Measurements from ENCODE around the gene CPT1B. TPM values are rescaled to one million over a fixed set of nuclear protein-coding genes. Genes with fewer than 3 reads are reported as not detected.

CPT1B gene
- total and polyA plus RNA-seq, 2 of the 4 experiments (the other 2 are of a cell fraction) = 0.36 to 1.8 TPM

DNA sequence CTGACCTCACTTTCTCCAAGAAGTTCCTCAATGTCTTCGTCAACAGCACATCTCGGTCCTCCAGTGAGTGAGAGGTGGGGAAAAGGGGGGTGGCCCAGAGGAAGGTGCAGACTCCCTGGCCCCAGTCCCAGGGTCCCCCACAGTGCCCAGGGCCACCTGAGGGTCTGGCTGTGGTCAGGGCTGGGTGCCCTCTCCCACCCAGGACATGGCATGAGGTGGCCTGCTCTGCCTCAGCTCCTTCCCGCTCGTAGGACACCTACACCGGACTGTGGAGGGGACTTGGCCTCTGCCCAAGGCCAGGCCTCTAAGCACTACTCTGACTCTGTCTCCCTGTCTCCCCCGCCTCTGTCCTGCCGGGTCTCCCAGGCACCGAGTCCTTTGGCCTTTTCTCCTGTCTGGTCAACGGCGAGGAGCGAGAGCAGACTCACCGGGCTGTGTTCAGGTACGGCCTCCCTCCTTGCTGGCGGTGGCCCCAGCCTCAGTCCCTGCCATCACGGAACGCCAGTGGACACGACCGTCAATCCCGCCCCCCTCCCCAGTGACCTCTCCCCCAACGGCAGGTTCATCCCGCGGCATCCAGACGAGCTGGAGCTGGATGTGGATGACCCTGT lies 26.9 kb upstream of the CPT1B start:
- Histone ChIP-seq H3K56ac (ENCODE audit: extremely low read depth, insufficient read depth, low read length) (no peak overlapping the region), H3K4ac (ENCODE audit: low read depth, low read length) (no peak overlapping the region), H4K20me1 (ENCODE audit: insufficient read depth, low read length) (peaks cover 7% of the 10 kb centered on the region), H2AK5ac (ENCODE audit: low read depth, low read length) (no peak overlapping the region), H3K23ac (ENCODE audit: low read depth, low read length) (no peak overlapping the region), H3K27me3 (ENCODE audit: control insufficient read depth, insufficient read depth, low read length) (peaks cover 75% of the 10 kb centered on the region), H2BK120ac (ENCODE audit: low read depth, low read length) (no peak overlapping the region), H3K18ac (ENCODE audit: low read depth, low read length) (no peak overlapping the region), H2AFZ (replicated peaks; ENCODE audit: low read length, poor library complexity) (no peak overlapping the region), H2BK20ac (ENCODE audit: low read depth, low read length) (no peak overlapping the region), H3K9me1 (ENCODE audit: insufficient read depth, low read length) (0 out of 2 replicates have a peak, but pooled peaks cover 6% of the 10 kb centered on the region), H3K4me2 (ENCODE audit: low read depth, low read length) (no peak overlapping the region), H3K9ac (ENCODE audit: low read depth, low read length) (no peak overlapping the region), H3K27ac (ENCODE audit: insufficient read depth, low read length) (no peak overlapping the region), H3K79me1 (ENCODE audit: low read depth in 1 of 2, low read length in 2 of 2) (no peaks in the 10 kb centered on the region), H3K36me3 (ENCODE audit: control insufficient read depth, insufficient read depth, low read length) (no peaks in the 10 kb centered on the region), H2BK5ac (ENCODE audit: low read depth, low read length, poor library complexity, severe bottlenecking) (no peak overlapping the region), H3K14ac (replicated peaks; ENCODE audit: low read depth, low read length) (no peak overlapping the region), H4K5ac (ENCODE audit: low read depth, low read length) (no peak overlapping the region), H3K4me1 (ENCODE audit: control insufficient read depth, insufficient read depth, low read length) (no peaks in the 10 kb centered on the region), H4K91ac (ENCODE audit: insufficient read depth, low read depth, low read length) (no peak overlapping the region), H2AK9ac (replicated peaks; ENCODE audit: low read depth, low read length, poor library complexity) (no peak overlapping the region), H3K9me3 (ENCODE audit: control insufficient read depth, insufficient read depth, low read length) (0 out of 2 replicates have a peak, but pooled peaks cover 2% of the 10 kb centered on the region), H2BK15ac (ENCODE audit: low read depth, low read length) (no peak overlapping the region), H4K8ac (ENCODE audit: low read depth in 2 of 2, low read length in 2 of 2) (no peak overlapping the region), H3K4me3 (ENCODE audit: insufficient read depth, low read depth, low read length) (no peak overlapping the region)
- ChIA-PET CTCF (no interaction called here), POLR2A (ENCODE audit: unreplicated experiment) (no interaction called here)
- intact Hi-C loops (cut with micrococcal nuclease) = no loop called here
- DNase-seq (no peak), ATAC-seq (ENCODE audit: low read depth) (no peak)
- no TSS peak for BruUV-seq (replicated peaks)
- in situ Hi-C loops (cut with MboI; ENCODE audit: low sequenced_read_pairs) = no loop called here
- 73% methylated on average over 8 of the region's 23 CpGs; no CpG with 5 or more reads in 1 of the 2 experiments for WGBS, 2 experiments (ENCODE audit: extremely low coverage in 2 of 2, insufficient read length in 1 of 2)
- TF ChIP-seq RFX5 (IDR thresholded peaks at IDR 0.05; ENCODE audit: low read depth, low read length) (no peak), POLR2A (IDR thresholded peaks at IDR 0.05; ENCODE audit: low read depth, low read length) (no peak), FOS (IDR thresholded peaks at IDR 0.05; ENCODE audit: low read depth, low read length) (no peak), CEBPB (IDR thresholded peaks at IDR 0.05; ENCODE audit: low read depth, low read length) (no peak), RCOR1 (IDR thresholded peaks at IDR 0.05; ENCODE audit: insufficient replicate concordance, low read length) (no peak), RAD21 (IDR thresholded peaks at IDR 0.05; ENCODE audit: low read length) (no peak), MAZ (IDR thresholded peaks at IDR 0.05; ENCODE audit: borderline replicate concordance, low read depth, low read length) (no peak), CHD1 (IDR thresholded peaks at IDR 0.05; ENCODE audit: low read depth, low read length) (no peak), SMC3 (IDR thresholded peaks at IDR 0.05; ENCODE audit: low read depth, low read length) (no peak), BHLHE40 (IDR thresholded peaks at IDR 0.05; ENCODE audit: low read depth, low read length) (no peak), MXI1 (IDR thresholded peaks at IDR 0.05; ENCODE audit: borderline replicate concordance, low read depth, low read length) (no peak), MAFK (IDR thresholded peaks at IDR 0.05; ENCODE audit: low read depth, low read length) (no peak), NFE2L2 (IDR thresholded peaks at IDR 0.05; ENCODE audit: low read depth, low read length) (no peak)
- TF ChIP-seq, protein P1, sequence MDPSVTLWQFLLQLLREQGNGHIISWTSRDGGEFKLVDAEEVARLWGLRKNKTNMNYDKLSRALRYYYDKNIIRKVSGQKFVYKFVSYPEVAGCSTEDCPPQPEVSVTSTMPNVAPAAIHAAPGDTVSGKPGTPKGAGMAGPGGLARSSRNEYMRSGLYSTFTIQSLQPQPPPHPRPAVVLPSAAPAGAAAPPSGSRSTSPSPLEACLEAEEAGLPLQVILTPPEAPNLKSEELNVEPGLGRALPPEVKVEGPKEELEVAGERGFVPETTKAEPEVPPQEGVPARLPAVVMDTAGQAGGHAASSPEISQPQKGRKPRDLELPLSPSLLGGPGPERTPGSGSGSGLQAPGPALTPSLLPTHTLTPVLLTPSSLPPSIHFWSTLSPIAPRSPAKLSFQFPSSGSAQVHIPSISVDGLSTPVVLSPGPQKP (IDR thresholded peaks at IDR 0.05; ENCODE audit: borderline replicate concordance, low read depth, low read length) = no peak
- TF ChIP-seq, protein P2, sequence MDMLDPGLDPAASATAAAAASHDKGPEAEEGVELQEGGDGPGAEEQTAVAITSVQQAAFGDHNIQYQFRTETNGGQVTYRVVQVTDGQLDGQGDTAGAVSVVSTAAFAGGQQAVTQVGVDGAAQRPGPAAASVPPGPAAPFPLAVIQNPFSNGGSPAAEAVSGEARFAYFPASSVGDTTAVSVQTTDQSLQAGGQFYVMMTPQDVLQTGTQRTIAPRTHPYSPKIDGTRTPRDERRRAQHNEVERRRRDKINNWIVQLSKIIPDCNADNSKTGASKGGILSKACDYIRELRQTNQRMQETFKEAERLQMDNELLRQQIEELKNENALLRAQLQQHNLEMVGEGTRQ (IDR thresholded peaks at IDR 0.05; ENCODE audit: low read depth, low read length) = no peak
- TF ChIP-seq, protein P3, sequence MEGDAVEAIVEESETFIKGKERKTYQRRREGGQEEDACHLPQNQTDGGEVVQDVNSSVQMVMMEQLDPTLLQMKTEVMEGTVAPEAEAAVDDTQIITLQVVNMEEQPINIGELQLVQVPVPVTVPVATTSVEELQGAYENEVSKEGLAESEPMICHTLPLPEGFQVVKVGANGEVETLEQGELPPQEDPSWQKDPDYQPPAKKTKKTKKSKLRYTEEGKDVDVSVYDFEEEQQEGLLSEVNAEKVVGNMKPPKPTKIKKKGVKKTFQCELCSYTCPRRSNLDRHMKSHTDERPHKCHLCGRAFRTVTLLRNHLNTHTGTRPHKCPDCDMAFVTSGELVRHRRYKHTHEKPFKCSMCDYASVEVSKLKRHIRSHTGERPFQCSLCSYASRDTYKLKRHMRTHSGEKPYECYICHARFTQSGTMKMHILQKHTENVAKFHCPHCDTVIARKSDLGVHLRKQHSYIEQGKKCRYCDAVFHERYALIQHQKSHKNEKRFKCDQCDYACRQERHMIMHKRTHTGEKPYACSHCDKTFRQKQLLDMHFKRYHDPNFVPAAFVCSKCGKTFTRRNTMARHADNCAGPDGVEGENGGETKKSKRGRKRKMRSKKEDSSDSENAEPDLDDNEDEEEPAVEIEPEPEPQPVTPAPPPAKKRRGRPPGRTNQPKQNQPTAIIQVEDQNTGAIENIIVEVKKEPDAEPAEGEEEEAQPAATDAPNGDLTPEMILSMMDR (conservative IDR thresholded peaks at IDR 0.05; ENCODE audit: low read depth, low read length) = no peak
- dilution Hi-C loops (cut with HindIII; ENCODE audit: low sequenced_read_pairs, unreplicated experiment) = no loop called here

Measured in IMR-90 (cell line).